Smooth muscle cell (in vitro differentiated cells): ENCODE measurements around the gene JMJD6. TPM values are rescaled to one million over a fixed set of nuclear protein-coding genes. Genes with fewer than 3 reads are reported as not detected.

Source experiments
- DNase-seq: peaks from one replicate; lab custom pipeline; 2025; ENCODE audit not compliant: unreplicated experiment; lab: John Stamatoyannopoulos, UW
- H2AFZ ChIP-seq: fragments of 200-600 bp; sonication (generic); 2 replicates; pipeline ENCODE4 v1.6.0; 2016; ENCODE audit warnings: antibody characterized with exemption, low read depth, mild to moderate bottlenecking
- H3F3A ChIP-seq: fragments of 200-600 bp; sonication (generic); 2 replicates; pipeline ENCODE4 v1.6.0; 2017; ENCODE audit warnings: antibody characterized with exemption, low read depth
- H3K27ac ChIP-seq: fragments of 200-600 bp; sonication (generic); 2 replicates; pipeline ENCODE4 v1.5.1; 2016; ENCODE audit warnings: low read depth, mild to moderate bottlenecking
- H3K27me3 ChIP-seq: fragments of 200-600 bp; sonication (generic); 2 replicates; pipeline ENCODE4 v1.6.1; 2016; ENCODE audit warnings: low read depth, mild to moderate bottlenecking
- H3K36me3 ChIP-seq: fragments of 200-600 bp; sonication (generic); 2 replicates; pipeline ENCODE4 v1.5.1; 2016; ENCODE audit warnings: low read depth
- H3K4me1 ChIP-seq: fragments of 200-600 bp; sonication (generic); 2 replicates; pipeline ENCODE4 v1.5.1; 2016; ENCODE audit warnings: low read depth
- H3K4me2 ChIP-seq: fragments of 200-600 bp; sonication (generic); 2 replicates; pipeline ENCODE4 v1.6.0; 2016; ENCODE audit warnings: mild to moderate bottlenecking
- H3K4me3 ChIP-seq: fragments of 200-600 bp; sonication (generic); 2 replicates; pipeline ENCODE4 v1.5.1; 2016; ENCODE audit warnings: mild to moderate bottlenecking
- H3K79me2 ChIP-seq: fragments of 200-600 bp; sonication (generic); 2 replicates; pipeline ENCODE4 v1.6.0; 2016; ENCODE audit warnings: low read depth, mild to moderate bottlenecking
- H3K9ac ChIP-seq: fragments of 200-600 bp; sonication (generic); 2 replicates; pipeline ENCODE4 v1.6.0; 2016; ENCODE audit warnings: low read depth
- H3K9me3 ChIP-seq: fragments of 200-600 bp; sonication (generic); replicated peaks from 2 replicates; pipeline ENCODE4 v1.5.1; 2016; ENCODE audit warnings: low read depth
- H4K20me1 ChIP-seq: fragments of 200-600 bp; sonication (generic); 2 replicates; pipeline ENCODE4 v1.6.0; 2016; ENCODE audit warnings: low read depth
- CTCF ChIP-seq: fragments of 200-600 bp; sonication (generic); IDR thresholded peaks from 2 replicates; pipeline ENCODE4 v1.5.1; 2017; ENCODE audit warnings: borderline replicate concordance, mild to moderate bottlenecking, antibody characterized with exemption; ENCODE audit not compliant: insufficient read depth, poor library complexity, severe bottlenecking
- WGBS: methylation state at CpG from one replicate; pipeline ENCODE4 v1.1.7; 2016; ENCODE audit warnings: low lambda C conversion rate; 5-methylcytosine and 5-hydroxymethylcytosine counted together
- polyA plus RNA-seq: library from polyadenylated mRNA; unstranded; fragments of >200 nt; fragmentation: Nextera tagmentation; extraction: Ambion mirVana; gene quantifications from 2 replicates; pipeline ENCODE4 v1.2.1, GENCODE V29; 2016
- total RNA-seq: library from RNA; depleted of rRNA; stranded (reverse); fragments of >200 nt; gene quantifications from 2 replicates; pipeline ENCODE4 v1.2.3, GENCODE V29; 2014

JMJD6 gene
- total and polyA plus RNA-seq, 2 experiments from 2014 or later, result 32.7 to 54.7 TPM

- no peak overlapping the region for H3K4me2 ChIP-seq
- 97% methylated on average over 6 of the region's 6 CpGs for WGBS
- no peak overlapping the region for H2AFZ ChIP-seq
- peaks cover 13% of the 10 kb centered on the region for H3K4me1 ChIP-seq
- no peaks in the 10 kb centered on the region for H4K20me1 ChIP-seq
- H3K27ac ChIP-seq, result no peak overlapping the region
- no peaks in the 10 kb centered on the region for H3F3A ChIP-seq
- H3K36me3 ChIP-seq, result no peaks in the 10 kb centered on the region
- H3K4me3 ChIP-seq, result no peak overlapping the region
- H3K79me2 ChIP-seq, result no peaks in the 10 kb centered on the region
- no peaks in the 10 kb centered on the region for H3K27me3 ChIP-seq
- no peak overlapping the region for H3K9ac ChIP-seq
- H3K9me3 ChIP-seq, result no peaks in the 10 kb centered on the region
- TF ChIP-seq CTCF, result no peak
- DNase-seq, result no peak
Measured at GRCh38 chr17:76675648-76676047, 50.8 kb downstream of the JMJD6 start.

GRCh38 chr17:76674600-76674999 is 51.8 kb downstream of the JMJD6 start:
- H4K20me1 ChIP-seq, result no peaks in the 10 kb centered on the region
- no peaks in the 10 kb centered on the region for H3K27me3 ChIP-seq
- H3K9me3 ChIP-seq, result no peaks in the 10 kb centered on the region
- no peak overlapping the region for H3K4me3 ChIP-seq
- H3K79me2 ChIP-seq, result no peaks in the 10 kb centered on the region
- no peak overlapping the region for H3K4me2 ChIP-seq
- no peak overlapping the region for H2AFZ ChIP-seq
- H3K36me3 ChIP-seq, result no peaks in the 10 kb centered on the region
- no peaks in the 10 kb centered on the region for H3F3A ChIP-seq
- no peak overlapping the region for H3K27ac ChIP-seq
- no peak for DNase-seq
- no peak for TF ChIP-seq CTCF
- peaks cover 13% of the 10 kb centered on the region for H3K4me1 ChIP-seq
- WGBS, result 95% methylated on average over 5 of the region's 5 CpGs
- no peak overlapping the region for H3K9ac ChIP-seq

- DNase-seq, result no peak
- no peak for TF ChIP-seq CTCF
- H3K27ac ChIP-seq, result no peak overlapping the region
- H3K4me2 ChIP-seq, result no peak overlapping the region
- H3K36me3 ChIP-seq, result no peaks in the 10 kb centered on the region
- H3K79me2 ChIP-seq, result no peaks in the 10 kb centered on the region
- no peaks in the 10 kb centered on the region for H3K27me3 ChIP-seq
- no peak overlapping the region for H2AFZ ChIP-seq
- peaks cover 13% of the 10 kb centered on the region for H3K4me1 ChIP-seq
- no peaks in the 10 kb centered on the region for H4K20me1 ChIP-seq
- H3F3A ChIP-seq, result no peaks in the 10 kb centered on the region
- no peak overlapping the region for H3K4me3 ChIP-seq
- 83% methylated on average over 5 of the region's 5 CpGs for WGBS
- H3K9ac ChIP-seq, result no peak overlapping the region
- no peaks in the 10 kb centered on the region for H3K9me3 ChIP-seq
Measured at GRCh38 chr17:76673729-76674128, 52.7 kb downstream of the JMJD6 start.

GRCh38 chr17:76672892-76673291 is 53.5 kb downstream of the JMJD6 start:
- 93% methylated on average over 3 of the region's 3 CpGs for WGBS
- Histone ChIP-seq H3K36me3 (no peaks in the 10 kb centered on the region), H3K79me2 (no peaks in the 10 kb centered on the region), H3K4me2 (peak overlapping the region; percentile 94), H2AFZ (no peak overlapping the region), H3F3A (no peaks in the 10 kb centered on the region), H3K9me3 (no peaks in the 10 kb centered on the region), H3K4me3 (peak overlapping the region; percentile 75), H3K27me3 (no peaks in the 10 kb centered on the region), H3K27ac (no peak overlapping the region), H3K4me1 (peaks cover 13% of the 10 kb centered on the region), H3K9ac (no peak overlapping the region), H4K20me1 (no peaks in the 10 kb centered on the region)
- DNase-seq, result no peak
- TF ChIP-seq CTCF, result no peak
